Neuron (in vitro differentiated cells): ENCODE measurements around the gene EPB41L2.
"Not testable (repeated sequence)": the region's sequence is repeated elsewhere in the genome, so short reads cannot be mapped to it uniquely, and the experiment has no call there.

Source experiments
- H2AFZ ChIP-seq: one replicate; pipeline ENCODE4 v1.6.1; 2013; ENCODE audit warnings: low read depth, mild to moderate bottlenecking, inconsistent platforms, low read length, moderate library complexity
- H3K27me3 ChIP-seq: one replicate; pipeline ENCODE4 v1.6.1; 2013; ENCODE audit warnings: low read length; ENCODE audit not compliant: insufficient read depth
- H3K36me3 ChIP-seq: one replicate; pipeline ENCODE4 v1.6.1; 2013; ENCODE audit warnings: low read length; ENCODE audit not compliant: insufficient read depth
- H3K4me1 ChIP-seq: one replicate; pipeline ENCODE4 v1.6.1; 2013; ENCODE audit warnings: low read length; ENCODE audit not compliant: insufficient read depth
- H3K4me3 ChIP-seq: 2 replicates; pipeline ENCODE4 v1.5.1; 2013; ENCODE audit warnings: mild to moderate bottlenecking, low read length, moderate library complexity
- H3K9me3 ChIP-seq: one replicate; pipeline ENCODE4 v1.6.1; 2013; ENCODE audit warnings: low read length

EPB41L2 gene

GRCh38 chr6:130987539-130987938 lies 75.5 kb downstream of the EPB41L2 start:
- H3K4me3 ChIP-seq, H3K4me1 ChIP-seq, H2AFZ ChIP-seq, H3K9me3 ChIP-seq, H3K36me3 ChIP-seq, H3K27me3 ChIP-seq: not testable (repeated sequence)

GRCh38 chr6:130985115-130985514 lies 77.9 kb downstream of the EPB41L2 start:
- Histone ChIP-seq H3K27me3 (no peaks in the 10 kb centered on the region), H3K36me3 (no peaks in the 10 kb centered on the region), H3K4me3 (no peak overlapping the region), H3K9me3 (peaks cover 3% of the 10 kb centered on the region), H3K4me1 (peaks cover 23% of the 10 kb centered on the region), H2AFZ (no peak overlapping the region)

- Histone ChIP-seq H3K4me3 (no peak overlapping the region), H3K4me1 (peaks cover 34% of the 10 kb centered on the region), H3K27me3 (no peaks in the 10 kb centered on the region), H3K9me3 (peaks cover 3% of the 10 kb centered on the region), H2AFZ (no peak overlapping the region), H3K36me3 (no peaks in the 10 kb centered on the region)
Measured at GRCh38 chr6:130982941-130983456, 80.0 kb downstream of the EPB41L2 start.

GRCh38 chr6:130982135-130982534 lies 80.9 kb downstream of the EPB41L2 start:
- peaks cover 3% of the 10 kb centered on the region for H3K9me3 ChIP-seq
- H3K4me1 ChIP-seq: peaks cover 34% of the 10 kb centered on the region
- no peaks in the 10 kb centered on the region for H3K36me3 ChIP-seq
- H3K27me3 ChIP-seq: no peaks in the 10 kb centered on the region
- H3K4me3 ChIP-seq: no peak overlapping the region
- no peak overlapping the region for H2AFZ ChIP-seq

- H2AFZ ChIP-seq: no peak overlapping the region
- peaks cover 34% of the 10 kb centered on the region for H3K4me1 ChIP-seq
- no peaks in the 10 kb centered on the region for H3K27me3 ChIP-seq
- no peaks in the 10 kb centered on the region for H3K36me3 ChIP-seq
- H3K9me3 ChIP-seq: peaks cover 3% of the 10 kb centered on the region
- H3K4me3 ChIP-seq: no peak overlapping the region
Measured at GRCh38 chr6:130981409-130981808, 81.6 kb downstream of the EPB41L2 start.

GRCh38 chr6:130980310-130981032 lies 82.6 kb downstream of the EPB41L2 start:
- Histone ChIP-seq H3K36me3 (no peaks in the 10 kb centered on the region), H3K4me3 (no peak overlapping the region), H2AFZ (no peak overlapping the region), H3K27me3 (no peaks in the 10 kb centered on the region), H3K4me1 (peaks cover 34% of the 10 kb centered on the region), H3K9me3 (peaks cover 3% of the 10 kb centered on the region)

GRCh38 chr6:130978660-130979396 lies 84.2 kb downstream of the EPB41L2 start:
- H3K4me1 ChIP-seq: peaks cover 34% of the 10 kb centered on the region
- no peak overlapping the region for H2AFZ ChIP-seq
- no peaks in the 10 kb centered on the region for H3K9me3 ChIP-seq
- H3K4me3 ChIP-seq: no peak overlapping the region
- no peaks in the 10 kb centered on the region for H3K27me3 ChIP-seq
- no peaks in the 10 kb centered on the region for H3K36me3 ChIP-seq

- no peak overlapping the region for H3K4me3 ChIP-seq
- H3K4me1 ChIP-seq: peaks cover 34% of the 10 kb centered on the region
- no peak overlapping the region for H2AFZ ChIP-seq
- H3K27me3 ChIP-seq: no peaks in the 10 kb centered on the region
- H3K9me3 ChIP-seq: no peaks in the 10 kb centered on the region
- H3K36me3 ChIP-seq: no peaks in the 10 kb centered on the region
Measured at GRCh38 chr6:130978180-130978579, 84.9 kb downstream of the EPB41L2 start.

- Histone ChIP-seq H3K36me3 (no peaks in the 10 kb centered on the region), H3K9me3 (no peaks in the 10 kb centered on the region), H3K4me3 (no peak overlapping the region)
Measured at GRCh38 chr6:130975325-130975724, 87.7 kb downstream of the EPB41L2 start.

GRCh38 chr6:130973521-130974277 lies 89.3 kb downstream of the EPB41L2 start:
- H3K36me3 ChIP-seq: no peaks in the 10 kb centered on the region
- no peaks in the 10 kb centered on the region for H3K9me3 ChIP-seq
- no peaks in the 10 kb centered on the region for H3K27me3 ChIP-seq
- peaks cover 2% of the 10 kb centered on the region for H3K4me1 ChIP-seq
- no peak overlapping the region for H2AFZ ChIP-seq
- no peak overlapping the region for H3K4me3 ChIP-seq

More at GRCh38 chr6:130975325-130975724, 87.7 kb downstream of the EPB41L2 start:
- Histone ChIP-seq H3K27me3 (no peaks in the 10 kb centered on the region), H2AFZ (no peak overlapping the region), H3K4me1 (peaks cover 13% of the 10 kb centered on the region)

GRCh38 chr6:130971504-130971903 lies 91.5 kb downstream of the EPB41L2 start:
- Histone ChIP-seq H3K4me1 (no peaks in the 10 kb centered on the region), H3K27me3 (no peaks in the 10 kb centered on the region), H3K36me3 (no peaks in the 10 kb centered on the region), H3K9me3 (no peaks in the 10 kb centered on the region), H2AFZ (no peak overlapping the region), H3K4me3 (no peak overlapping the region)

GRCh38 chr6:130970839-130971410 lies 92.1 kb downstream of the EPB41L2 start:
- Histone ChIP-seq H3K4me3 (no peak overlapping the region), H2AFZ (no peak overlapping the region), H3K36me3 (no peaks in the 10 kb centered on the region), H3K9me3 (no peaks in the 10 kb centered on the region), H3K27me3 (no peaks in the 10 kb centered on the region), H3K4me1 (no peaks in the 10 kb centered on the region)
